Measurements from ENCODE around the gene CRTAC1. TPM values are rescaled to one million over a fixed set of nuclear protein-coding genes. Genes with fewer than 3 reads are reported as not detected.
A peak's percentile ranks its signal among the peaks of the same experiment; 100 is the strongest.

CRTAC1 gene
- total and polyA plus RNA-seq, 10 donors: 0.17 to 0.74 (median 0.26) TPM; not detected in 5

DNA sequence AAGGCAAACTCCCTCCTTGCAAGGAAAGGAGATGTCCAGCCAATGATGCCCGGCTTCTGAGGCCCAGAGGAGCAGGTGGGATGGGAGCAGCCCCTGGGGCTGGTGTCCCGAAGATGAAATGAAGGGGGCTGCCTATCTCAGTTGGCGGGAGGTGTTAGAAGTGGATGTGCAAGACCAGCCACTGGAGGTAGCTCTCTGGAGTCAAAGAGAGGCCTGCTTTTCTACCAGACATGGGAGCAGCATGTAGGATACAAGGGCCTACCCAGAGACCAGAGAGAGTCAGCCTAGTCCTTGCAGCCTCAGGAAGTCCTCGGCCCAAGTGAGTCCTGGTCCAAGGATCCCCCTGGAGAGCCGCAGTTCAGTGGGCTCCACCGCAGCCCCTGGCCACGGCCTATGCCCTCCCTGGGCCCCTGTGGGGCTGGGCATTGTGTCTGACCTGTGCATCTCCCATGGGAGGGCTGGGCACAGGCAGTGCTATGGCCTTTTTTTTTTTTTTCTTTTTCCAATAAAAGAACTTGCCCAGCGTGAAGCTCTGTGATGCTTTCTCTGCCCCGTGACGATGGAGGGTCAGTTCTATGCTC, 163.1 kb downstream of the CRTAC1 start:
- intact Hi-C loops (cut with DNase I; ENCODE audit: low total_unique reads): no loop called here
- WGBS, 5 donors: 80 to 94% (median 90%) methylated on average over 9 to 10 of the region's 10 CpGs
- no peak overlapping the region for H3K4me3 ChIP-seq

GRCh38 chr10:97866524-97867219, 163.7 kb downstream of the CRTAC1 start:
- H3K36me3 ChIP-seq: no peaks in the 10 kb centered on the region
- peak; percentile 39 for DNase-seq
- no peaks in the 10 kb centered on the region for H3K9me3 ChIP-seq
- WGBS, 5 donors: 88 to 95% (median 92%) methylated on average over 10 of the region's 10 CpGs
- H3K4me3 ChIP-seq: no peak overlapping the region
- no peak for TF ChIP-seq POLR2A (IDR thresholded peaks at IDR 0.05)
- no peak for TF ChIP-seq POLR2AphosphoS5 (IDR thresholded peaks at IDR 0.05)
- TF ChIP-seq, protein P1, sequence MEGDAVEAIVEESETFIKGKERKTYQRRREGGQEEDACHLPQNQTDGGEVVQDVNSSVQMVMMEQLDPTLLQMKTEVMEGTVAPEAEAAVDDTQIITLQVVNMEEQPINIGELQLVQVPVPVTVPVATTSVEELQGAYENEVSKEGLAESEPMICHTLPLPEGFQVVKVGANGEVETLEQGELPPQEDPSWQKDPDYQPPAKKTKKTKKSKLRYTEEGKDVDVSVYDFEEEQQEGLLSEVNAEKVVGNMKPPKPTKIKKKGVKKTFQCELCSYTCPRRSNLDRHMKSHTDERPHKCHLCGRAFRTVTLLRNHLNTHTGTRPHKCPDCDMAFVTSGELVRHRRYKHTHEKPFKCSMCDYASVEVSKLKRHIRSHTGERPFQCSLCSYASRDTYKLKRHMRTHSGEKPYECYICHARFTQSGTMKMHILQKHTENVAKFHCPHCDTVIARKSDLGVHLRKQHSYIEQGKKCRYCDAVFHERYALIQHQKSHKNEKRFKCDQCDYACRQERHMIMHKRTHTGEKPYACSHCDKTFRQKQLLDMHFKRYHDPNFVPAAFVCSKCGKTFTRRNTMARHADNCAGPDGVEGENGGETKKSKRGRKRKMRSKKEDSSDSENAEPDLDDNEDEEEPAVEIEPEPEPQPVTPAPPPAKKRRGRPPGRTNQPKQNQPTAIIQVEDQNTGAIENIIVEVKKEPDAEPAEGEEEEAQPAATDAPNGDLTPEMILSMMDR (IDR thresholded peaks at IDR 0.05 in 8 of 11, conservative IDR thresholded peaks at IDR 0.05 in 3 of 11): no peak
- intact Hi-C loops (cut with DNase I; ENCODE audit: low total_unique reads): no loop called here
- peaks cover 8 to 16% (median 11%) of the 10 kb centered on the region in 6 donors for H3K4me1 ChIP-seq
- no peak overlapping the region for H3K27ac ChIP-seq
- H3K27me3 ChIP-seq (replicated peaks in 1 of 7): peaks cover 0 to 56% (median 0%) of the 10 kb centered on the region in 7 donors

More for the DNA sequence above, 163.1 kb downstream of the CRTAC1 start:
- Histone ChIP-seq H3K36me3 (no peaks in the 10 kb centered on the region), H3K9me3 (no peaks in the 10 kb centered on the region), H3K27ac (no peak overlapping the region), H3K4me1 (peaks cover 8 to 16% (median 11%) of the 10 kb centered on the region in 6 donors), H3K27me3 (replicated peaks in 1 of 7) (peaks cover 0 to 62% (median 0%) of the 10 kb centered on the region in 7 donors)
- TF ChIP-seq, protein P1 (IDR thresholded peaks at IDR 0.05 in 8 of 11, conservative IDR thresholded peaks at IDR 0.05 in 3 of 11): no peak
- TF ChIP-seq POLR2A (IDR thresholded peaks at IDR 0.05) (no peak), POLR2AphosphoS5 (IDR thresholded peaks at IDR 0.05) (no peak)
- peak; percentile 29 for DNase-seq

- WGBS, 5 donors: 67 to 77% (median 75%) methylated on average over 16 to 18 of the region's 18 CpGs
- DNase-seq: peak; percentile 61
- intact Hi-C loops (cut with DNase I; ENCODE audit: low total_unique reads): no loop called here
Observed at GRCh38 chr10:97865488-97865887, 164.9 kb downstream of the CRTAC1 start.

More at GRCh38 chr10:97865488-97865887, 164.9 kb downstream of the CRTAC1 start:
- Histone ChIP-seq H3K27ac (no peak overlapping the region), H3K9me3 (no peaks in the 10 kb centered on the region), H3K4me3 (no peak overlapping the region), H3K4me1 (peaks cover 8 to 16% (median 11%) of the 10 kb centered on the region in 6 donors), H3K27me3 (replicated peaks in 1 of 7) (peaks cover 0 to 51% (median 0%) of the 10 kb centered on the region in 7 donors), H3K36me3 (no peaks in the 10 kb centered on the region)
- TF ChIP-seq POLR2A (IDR thresholded peaks at IDR 0.05) (no peak), POLR2AphosphoS5 (IDR thresholded peaks at IDR 0.05) (no peak)
- TF ChIP-seq, protein P1 (IDR thresholded peaks at IDR 0.05 in 8 of 11, conservative IDR thresholded peaks at IDR 0.05 in 3 of 11): no peak

Data from spleen (tissue), 11 donors.